22Rv1 (cell line): Measurements from ENCODE around the gene ZNF181.

Source experiments
- H3K27ac ChIP-seq: fragments of 450-650 bp; 2 replicates; pipeline ENCODE4 v1.5.1; 2017
- ZFX ChIP-seq: fragments of 450-650 bp; IDR thresholded peaks from 2 replicates; pipeline ENCODE4 v1.6.1; 2017; ENCODE audit warnings: antibody characterized with exemption, borderline replicate concordance
- TF ChIP-seq, protein P1 (sequence below): fragments of 450-650 bp; IDR thresholded peaks from 2 replicates; pipeline ENCODE4 v1.5.1; 2017; ENCODE audit warnings: mild to moderate bottlenecking

The ZNF181 gene

DNA sequence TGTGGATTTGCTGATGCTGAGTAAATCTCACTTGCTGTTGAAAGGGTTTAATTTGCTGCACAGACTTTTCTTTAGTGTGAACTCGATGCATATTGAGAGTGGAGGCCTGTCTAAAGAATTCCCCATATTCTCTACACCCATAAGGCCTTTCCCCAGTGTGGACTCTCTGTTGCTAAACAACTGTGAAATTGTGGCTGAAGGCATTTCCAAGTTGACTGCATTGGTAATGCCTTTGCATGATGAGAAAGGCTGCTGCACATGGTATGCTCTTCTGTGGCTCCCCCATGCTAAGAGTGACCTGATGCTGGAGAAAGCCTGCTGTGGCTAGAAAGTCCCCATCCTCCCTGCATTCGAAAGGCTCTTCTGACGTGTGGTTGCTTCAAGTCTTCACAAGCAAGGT, 45.6 kb downstream of the ZNF181 start:
- no peak for TF ChIP-seq ZFX
- TF ChIP-seq, protein P1, sequence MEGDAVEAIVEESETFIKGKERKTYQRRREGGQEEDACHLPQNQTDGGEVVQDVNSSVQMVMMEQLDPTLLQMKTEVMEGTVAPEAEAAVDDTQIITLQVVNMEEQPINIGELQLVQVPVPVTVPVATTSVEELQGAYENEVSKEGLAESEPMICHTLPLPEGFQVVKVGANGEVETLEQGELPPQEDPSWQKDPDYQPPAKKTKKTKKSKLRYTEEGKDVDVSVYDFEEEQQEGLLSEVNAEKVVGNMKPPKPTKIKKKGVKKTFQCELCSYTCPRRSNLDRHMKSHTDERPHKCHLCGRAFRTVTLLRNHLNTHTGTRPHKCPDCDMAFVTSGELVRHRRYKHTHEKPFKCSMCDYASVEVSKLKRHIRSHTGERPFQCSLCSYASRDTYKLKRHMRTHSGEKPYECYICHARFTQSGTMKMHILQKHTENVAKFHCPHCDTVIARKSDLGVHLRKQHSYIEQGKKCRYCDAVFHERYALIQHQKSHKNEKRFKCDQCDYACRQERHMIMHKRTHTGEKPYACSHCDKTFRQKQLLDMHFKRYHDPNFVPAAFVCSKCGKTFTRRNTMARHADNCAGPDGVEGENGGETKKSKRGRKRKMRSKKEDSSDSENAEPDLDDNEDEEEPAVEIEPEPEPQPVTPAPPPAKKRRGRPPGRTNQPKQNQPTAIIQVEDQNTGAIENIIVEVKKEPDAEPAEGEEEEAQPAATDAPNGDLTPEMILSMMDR: no peak
- no peak overlapping the region for H3K27ac ChIP-seq

DNA sequence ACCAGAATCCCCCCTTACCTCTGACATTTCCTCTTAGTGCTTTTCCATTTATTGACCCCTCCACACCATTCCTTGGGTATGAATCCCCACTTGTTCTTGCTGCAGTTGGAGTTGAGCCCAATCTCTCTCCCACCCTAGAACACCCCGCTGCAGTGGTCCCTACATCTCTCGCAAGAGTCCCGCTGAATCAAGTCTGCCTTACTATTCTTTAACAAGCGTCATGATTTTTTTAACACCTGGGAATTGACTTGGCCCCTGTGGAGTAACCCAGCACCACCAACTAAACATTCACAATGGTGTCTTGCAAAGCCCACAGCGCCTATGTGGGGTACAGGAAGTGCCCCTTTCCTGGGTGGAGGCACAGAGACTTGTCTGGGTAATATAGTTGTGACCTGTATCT, 52.2 kb downstream of the ZNF181 start:
- H3K27ac ChIP-seq: no peak overlapping the region
- no peak for TF ChIP-seq ZFX
- TF ChIP-seq, protein P1: no peak

DNA sequence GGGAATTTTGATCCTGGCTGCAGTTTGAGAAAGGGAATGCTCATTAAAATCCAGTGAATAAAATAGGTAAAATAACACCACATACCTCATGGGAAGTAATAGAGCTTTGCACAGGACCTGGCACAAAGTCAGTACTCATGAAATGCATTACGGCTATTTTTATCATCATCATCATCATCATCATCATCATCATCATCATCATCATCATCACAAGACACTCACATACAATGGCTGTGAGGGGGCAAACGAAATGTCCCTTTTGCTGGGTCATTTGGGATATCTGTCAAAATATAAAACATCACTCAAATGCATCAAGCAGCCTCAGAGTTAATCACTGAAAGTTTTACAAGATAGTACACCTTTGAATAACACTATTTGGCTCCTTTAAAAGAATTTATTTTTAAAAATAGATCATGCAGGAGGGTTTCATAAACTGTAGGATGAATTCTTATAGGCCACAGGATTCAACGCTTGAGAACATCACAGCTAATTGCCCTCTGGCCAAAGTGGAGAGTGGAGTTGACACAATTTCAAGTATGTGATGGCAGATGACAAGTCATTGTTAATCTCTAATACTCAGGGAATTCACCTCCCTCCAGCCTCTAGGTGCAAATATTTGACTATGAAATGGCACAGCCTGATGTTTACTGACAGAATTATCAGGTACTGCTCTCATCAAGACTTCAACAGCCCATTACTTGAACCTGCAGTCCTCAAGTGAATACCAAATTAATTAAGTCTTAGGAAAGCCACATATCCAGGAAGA, 53.2 kb downstream of the ZNF181 start:
- TF ChIP-seq ZFX: no peak
- TF ChIP-seq, protein P1: no peak
- H3K27ac ChIP-seq: no peak overlapping the region

DNA sequence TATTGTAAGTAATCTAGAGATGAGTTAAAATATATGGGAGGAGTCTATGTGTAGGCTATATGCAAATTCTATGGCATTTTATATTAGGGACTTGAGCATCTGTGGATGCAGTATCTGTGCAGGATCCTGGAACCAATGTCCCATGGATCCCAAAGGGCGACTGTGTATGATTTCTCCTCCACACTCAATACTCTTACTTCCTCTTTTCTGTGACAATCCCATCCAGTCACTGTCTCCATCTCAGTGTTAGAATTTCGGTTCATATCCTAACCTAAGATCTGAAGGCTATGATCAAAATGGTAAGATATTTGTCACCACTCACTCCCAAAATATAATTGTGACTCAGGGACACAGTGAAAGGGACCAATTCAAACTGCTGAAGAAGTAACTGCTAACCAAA, 54.0 kb downstream of the ZNF181 start:
- TF ChIP-seq, protein P1: no peak
- no peak for TF ChIP-seq ZFX
- H3K27ac ChIP-seq: no peak overlapping the region

DNA sequence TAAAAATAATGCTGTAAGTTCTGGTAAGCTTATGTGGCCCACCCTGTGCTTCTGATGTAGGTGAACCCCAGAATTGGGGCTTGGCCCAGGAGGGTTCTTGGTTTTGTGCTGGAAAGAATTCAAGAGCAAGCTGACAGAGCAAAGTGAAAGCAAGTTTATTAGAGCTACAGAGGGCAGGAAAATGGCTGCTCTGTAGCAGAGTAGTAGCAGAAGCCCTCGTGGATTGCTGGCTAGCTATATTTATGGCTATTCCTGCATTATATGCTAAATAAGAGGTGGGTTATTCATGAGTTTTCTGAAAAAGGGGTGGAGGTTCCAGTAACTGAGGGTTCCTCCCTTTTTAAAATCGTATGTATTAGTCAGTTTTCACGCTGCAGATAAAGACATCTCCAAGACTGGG, 59.5 kb downstream of the ZNF181 start:
- H3K27ac ChIP-seq: no peak overlapping the region
- TF ChIP-seq, protein P1: no peak
- no peak for TF ChIP-seq ZFX

DNA sequence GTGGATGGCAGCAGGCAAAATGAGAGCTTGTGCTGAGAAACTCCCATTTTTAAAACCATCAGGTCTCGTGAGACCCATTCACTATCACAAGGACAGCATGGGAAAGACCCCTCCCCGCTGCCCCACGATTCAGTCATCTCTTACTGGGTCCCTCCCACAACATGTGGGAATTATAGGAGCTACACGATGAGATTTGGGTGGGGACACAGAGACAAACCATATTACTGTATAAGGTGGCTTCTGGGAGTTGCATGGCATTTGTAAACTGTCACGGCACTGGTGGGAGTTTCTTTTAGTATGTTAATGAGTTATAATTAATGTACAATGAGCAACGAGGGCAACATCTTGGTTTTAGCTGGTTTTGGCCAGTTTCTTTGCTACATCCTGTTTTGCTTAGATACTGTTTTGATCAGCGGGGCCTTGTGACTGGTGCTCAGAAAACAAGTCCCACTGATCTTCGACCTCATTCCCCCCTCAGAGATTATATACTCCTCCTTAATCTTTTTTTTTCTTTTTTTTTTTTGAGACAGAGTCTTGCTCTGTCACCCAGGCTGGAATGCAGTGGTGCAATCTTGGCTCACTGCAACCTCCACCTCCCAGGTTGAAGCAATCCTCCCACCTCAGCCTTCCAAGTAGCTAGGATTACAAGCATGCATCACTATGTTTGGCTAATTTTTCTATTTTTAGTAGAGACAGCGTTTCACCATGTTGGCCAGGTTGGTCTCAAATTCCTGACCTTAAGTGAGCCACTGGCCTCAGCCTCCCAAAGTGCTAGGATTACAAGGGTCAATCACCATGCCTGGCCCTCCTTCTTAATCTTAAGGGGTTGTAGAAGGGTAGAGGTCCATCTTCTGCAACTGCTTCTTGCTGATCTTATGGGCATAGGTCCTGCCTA, 60.3 kb downstream of the ZNF181 start:
- TF ChIP-seq, protein P1: no peak
- no peak for TF ChIP-seq ZFX
- H3K27ac ChIP-seq: no peak overlapping the region
